ENCODE results near the gene STAC2. TPM values are rescaled to one million over a fixed set of nuclear protein-coding genes. Genes with fewer than 3 reads are reported as not detected.

Gene STAC2
- total RNA-seq, 4 donors from 2014 or later, result 0.17 to 0.29 TPM; not detected in 2

DNA sequence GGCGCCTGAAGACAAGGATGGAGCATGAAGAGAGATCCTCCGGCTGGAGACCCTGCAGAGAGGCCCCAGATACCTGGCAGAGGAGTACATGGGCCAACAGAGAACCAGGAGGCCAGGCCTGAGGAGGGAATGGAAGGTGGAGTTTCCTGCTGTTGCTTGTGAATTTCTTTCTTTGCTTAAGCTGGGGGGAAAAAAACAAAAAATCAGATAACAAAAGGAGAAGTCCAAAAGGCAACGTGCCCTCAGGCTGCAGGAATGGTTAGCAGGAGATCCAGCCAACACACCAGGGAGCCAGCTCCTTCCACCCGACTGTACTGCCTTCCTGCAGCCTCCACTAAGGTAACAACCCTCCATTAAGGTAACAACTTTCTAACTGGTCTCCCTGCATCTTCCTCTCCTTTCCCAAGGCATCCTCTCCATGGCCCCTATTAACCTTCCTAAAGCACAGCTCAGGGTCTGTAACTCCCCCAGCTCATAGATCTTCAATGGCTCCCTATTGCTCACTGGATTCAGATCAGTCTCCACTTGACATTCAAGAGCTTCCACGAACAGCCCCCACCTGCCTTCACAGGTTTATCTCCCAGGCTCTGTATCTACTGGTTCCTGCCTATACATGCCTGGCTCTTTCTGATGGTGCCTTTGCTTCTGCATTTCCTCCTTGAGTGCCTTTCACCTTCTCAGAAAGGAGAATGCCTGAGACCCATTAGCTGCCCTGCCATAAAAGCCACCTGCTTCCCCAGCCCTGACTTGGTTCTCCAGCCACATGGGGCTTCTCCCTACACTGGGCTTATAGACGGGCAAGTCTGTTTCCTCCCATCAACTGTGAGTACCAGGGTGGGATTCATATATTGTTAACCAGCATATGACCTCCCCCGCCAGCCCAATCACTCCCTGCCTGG is 59.1 kb downstream of the STAC2 start:
- DNase-seq (ENCODE audit: extremely low spot score), result no peak
- Histone ChIP-seq H3K4me1 (peaks cover 29 to 42% (median 35%) of the 10 kb centered on the region in 4 donors), H3K9me3 (no peaks in the 10 kb centered on the region), H3K36me3 (no peaks in the 10 kb centered on the region), H3K27ac (replicated peaks in 1 of 4) (no peak overlapping the region), H3K4me3 (no peak overlapping the region), H3K27me3 (peaks cover 0 to 4% (median 0%) of the 10 kb centered on the region in 4 donors)
- 73% methylated on average over 6 of the region's 7 CpGs for WGBS
- intact Hi-C loops (cut with DNase I), result no loop called here
- TF ChIP-seq, protein P1, sequence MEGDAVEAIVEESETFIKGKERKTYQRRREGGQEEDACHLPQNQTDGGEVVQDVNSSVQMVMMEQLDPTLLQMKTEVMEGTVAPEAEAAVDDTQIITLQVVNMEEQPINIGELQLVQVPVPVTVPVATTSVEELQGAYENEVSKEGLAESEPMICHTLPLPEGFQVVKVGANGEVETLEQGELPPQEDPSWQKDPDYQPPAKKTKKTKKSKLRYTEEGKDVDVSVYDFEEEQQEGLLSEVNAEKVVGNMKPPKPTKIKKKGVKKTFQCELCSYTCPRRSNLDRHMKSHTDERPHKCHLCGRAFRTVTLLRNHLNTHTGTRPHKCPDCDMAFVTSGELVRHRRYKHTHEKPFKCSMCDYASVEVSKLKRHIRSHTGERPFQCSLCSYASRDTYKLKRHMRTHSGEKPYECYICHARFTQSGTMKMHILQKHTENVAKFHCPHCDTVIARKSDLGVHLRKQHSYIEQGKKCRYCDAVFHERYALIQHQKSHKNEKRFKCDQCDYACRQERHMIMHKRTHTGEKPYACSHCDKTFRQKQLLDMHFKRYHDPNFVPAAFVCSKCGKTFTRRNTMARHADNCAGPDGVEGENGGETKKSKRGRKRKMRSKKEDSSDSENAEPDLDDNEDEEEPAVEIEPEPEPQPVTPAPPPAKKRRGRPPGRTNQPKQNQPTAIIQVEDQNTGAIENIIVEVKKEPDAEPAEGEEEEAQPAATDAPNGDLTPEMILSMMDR (IDR thresholded peaks at IDR 0.05), result no peak
- TF ChIP-seq POLR2AphosphoS5 (IDR thresholded peaks at IDR 0.05), result no peak
- no peak for TF ChIP-seq EP300 (IDR thresholded peaks at IDR 0.05)
- no peak for TF ChIP-seq POLR2A (IDR thresholded peaks at IDR 0.05; ENCODE audit: low read depth)

DNA sequence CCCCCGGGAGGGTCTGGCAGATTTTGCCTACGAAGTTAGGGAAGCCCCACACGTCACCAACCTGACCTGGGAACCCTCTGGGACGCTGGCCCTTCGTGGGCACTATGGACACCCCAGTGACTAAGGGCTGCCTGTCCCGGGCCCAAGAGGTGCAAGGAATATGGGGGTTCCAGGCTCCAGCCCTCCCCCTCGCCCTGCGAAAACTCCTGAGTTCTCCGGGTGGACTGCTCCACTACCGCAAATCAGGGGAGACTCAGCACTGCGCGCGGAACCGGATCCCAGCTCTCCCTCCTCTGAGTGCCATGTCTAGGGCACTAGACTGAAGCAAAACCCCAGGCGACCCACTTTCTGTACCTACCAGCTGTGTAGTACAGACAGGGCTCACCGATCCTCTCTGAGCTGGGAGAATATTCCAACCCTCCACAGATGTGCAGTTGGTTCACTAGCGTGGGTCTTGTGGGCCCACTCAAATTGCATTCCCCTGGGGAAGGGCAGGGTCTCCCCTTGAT is 59.9 kb downstream of the STAC2 start, which contains the start of gene ARL5C:
ARL5C (minus strand) TSS at position 321 of the 509 bp plus-strand sequence. CDS start 401 bp downstream, outside the sequence.
- H3K9me3 ChIP-seq, result no peaks in the 10 kb centered on the region
- no peak for TF ChIP-seq EP300 (IDR thresholded peaks at IDR 0.05)
- TF ChIP-seq POLR2A (IDR thresholded peaks at IDR 0.05; ENCODE audit: low read depth), result no peak
- TF ChIP-seq POLR2AphosphoS5 (IDR thresholded peaks at IDR 0.05), result no peak
- no peaks in the 10 kb centered on the region for H3K36me3 ChIP-seq
- intact Hi-C loops (cut with DNase I), result no loop called here
- no peak for DNase-seq (ENCODE audit: extremely low spot score)
- peak within 1 kb of the TSS; percentile 48 to 62 (median 59) for H3K4me3 ChIP-seq
- H3K4me1 ChIP-seq, result peaks cover 29 to 42% (median 35%) of the 10 kb centered on the region in 4 donors
- WGBS, result 40% methylated on average over 2 of the region's 17 CpGs
- no peaks in the 10 kb centered on the region for H3K27me3 ChIP-seq
- peak within 1 kb of the TSS in 3 of 4 donors; percentile 31 to 54 (median 53) for H3K27ac ChIP-seq (replicated peaks in 1 of 4)

DNA sequence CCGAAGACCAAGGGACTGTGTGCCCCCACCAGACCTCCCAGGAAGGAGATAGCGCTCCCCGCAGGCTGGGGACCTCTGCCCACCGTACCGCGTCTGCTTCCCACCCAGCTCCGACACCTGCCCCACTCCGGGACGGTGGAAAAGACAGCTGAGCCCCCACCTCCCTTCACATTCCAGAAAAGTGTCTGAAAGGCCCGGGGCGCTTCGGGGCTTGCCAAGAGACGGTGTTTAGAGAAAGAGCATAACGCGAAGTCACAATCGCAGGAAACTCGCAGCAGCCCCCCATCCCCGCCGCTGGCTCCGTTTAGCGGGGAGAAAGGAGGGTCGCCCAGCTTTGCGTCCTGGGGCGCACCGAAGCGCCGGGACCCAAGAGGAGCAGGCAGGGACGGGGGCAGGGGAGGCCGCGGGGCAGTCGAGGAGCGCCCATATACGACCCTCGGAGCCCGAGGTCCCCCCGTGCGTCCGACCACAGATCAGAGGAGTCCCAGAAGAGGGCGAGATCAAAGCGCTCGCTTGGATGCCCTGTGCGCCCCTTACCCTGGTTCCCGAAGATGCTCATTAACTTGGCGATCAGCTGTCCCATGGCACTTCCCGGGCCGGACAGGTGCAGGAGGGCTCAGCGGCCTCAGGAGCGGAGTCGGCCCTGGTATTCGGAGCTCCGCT is 60.4 kb downstream of the STAC2 start:
- no peak for DNase-seq (ENCODE audit: extremely low spot score)
- intact Hi-C loops (cut with DNase I), result no loop called here
- peaks cover 29 to 42% (median 35%) of the 10 kb centered on the region in 4 donors for H3K4me1 ChIP-seq
- H3K27me3 ChIP-seq, result no peaks in the 10 kb centered on the region
- TF ChIP-seq POLR2AphosphoS5 (IDR thresholded peaks at IDR 0.05) (no peak), POLR2A (IDR thresholded peaks at IDR 0.05; ENCODE audit: low read depth) (no peak), EP300 (IDR thresholded peaks at IDR 0.05) (no peak)
- TF ChIP-seq, protein P1 (IDR thresholded peaks at IDR 0.05), result no peak
- H3K36me3 ChIP-seq, result no peaks in the 10 kb centered on the region
- no peaks in the 10 kb centered on the region for H3K9me3 ChIP-seq
- WGBS, result 9% methylated on average over 31 of the region's 51 CpGs
- H3K4me3 ChIP-seq, result peak overlapping the region; percentile 48 to 62 (median 59)
- peak overlapping the region in 3 of 4 donors; percentile 31 to 54 (median 53) for H3K27ac ChIP-seq (replicated peaks in 1 of 4)

DNA sequence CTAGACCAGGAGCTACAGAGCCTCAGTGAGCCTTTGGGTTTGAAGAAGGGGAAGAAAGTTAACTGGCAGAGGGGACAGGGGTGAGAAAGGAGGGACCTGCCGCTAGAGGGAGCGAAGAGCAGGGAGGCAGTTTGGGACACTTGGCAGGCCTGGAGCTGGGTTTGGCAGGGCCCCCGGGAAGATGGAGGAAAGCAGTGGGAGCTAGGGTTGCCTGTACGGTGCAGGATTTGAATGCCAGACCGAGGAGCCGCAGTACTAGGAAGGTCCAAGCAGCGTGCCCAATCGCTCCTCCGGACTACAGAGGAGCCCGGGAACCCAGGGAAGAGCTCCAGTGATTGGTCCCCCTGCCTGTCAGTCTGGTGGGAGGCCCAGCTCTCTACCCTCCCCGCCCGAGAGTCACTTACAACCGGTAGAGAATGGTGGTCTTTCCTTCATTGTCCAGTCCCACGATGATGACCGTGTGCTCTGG is 61.0 kb downstream of the STAC2 start:
- H3K27ac ChIP-seq (replicated peaks in 1 of 4), result peak overlapping the region in 3 of 4 donors; percentile 31 to 54 (median 53)
- peak; percentile 95 for DNase-seq (ENCODE audit: extremely low spot score)
- intact Hi-C loops (cut with DNase I), result no loop called here
- peak overlapping the region; percentile 48 to 62 (median 59) for H3K4me3 ChIP-seq
- H3K27me3 ChIP-seq, result no peaks in the 10 kb centered on the region
- 0% methylated on average over 10 of the region's 15 CpGs for WGBS
- no peaks in the 10 kb centered on the region for H3K9me3 ChIP-seq
- no peaks in the 10 kb centered on the region for H3K36me3 ChIP-seq
- peaks cover 29 to 42% (median 35%) of the 10 kb centered on the region in 4 donors for H3K4me1 ChIP-seq
- TF ChIP-seq EP300 (IDR thresholded peaks at IDR 0.05) (no peak), POLR2AphosphoS5 (IDR thresholded peaks at IDR 0.05) (peak; percentile 61 to 65)
- TF ChIP-seq, protein P1 (IDR thresholded peaks at IDR 0.05), result peak; percentile 81 to 88 (median 85)

Data from esophagus muscularis mucosa (tissue), 4 donors.